ENCODE results near the gene ASTN2. TPM values are rescaled to one million over a fixed set of nuclear protein-coding genes. Genes with fewer than 3 reads are reported as not detected.

Gene ASTN2
- total and polyA plus RNA-seq, 2 experiments from 2014 or later, result 7.0 to 24.6 TPM

- DNase-seq (ENCODE audit: low spot score) (no peak), ATAC-seq (no peak)
- H3K27ac Mint-ChIP-seq, result no peak overlapping the region
- no peaks in the 10 kb centered on the region for H3K36me3 ChIP-seq (ENCODE audit: insufficient read depth)
- peaks cover 21% of the 10 kb centered on the region for H3K4me1 Mint-ChIP-seq
- H3K4me3 Mint-ChIP-seq, result no peak overlapping the region
- H2AFZ ChIP-seq, result no peak overlapping the region
- no peaks in the 10 kb centered on the region for H3K27me3 Mint-ChIP-seq (ENCODE audit: insufficient read depth, low read depth, poor library complexity)
- H3F3A ChIP-seq (replicated peaks; ENCODE audit: low read depth), result no peaks in the 10 kb centered on the region
- H4K20me1 ChIP-seq (replicated peaks; ENCODE audit: insufficient read depth), result no peaks in the 10 kb centered on the region
- peaks cover 6% of the 10 kb centered on the region; the same call in 1 of the 2 replicates for H3K9me2 ChIP-seq (ENCODE audit: insufficient read depth)
- H3K4me2 ChIP-seq, result no peak overlapping the region
- peaks cover 4% of the 10 kb centered on the region; the same call in 1 of the 2 replicates for H3K4me1 ChIP-seq (ENCODE audit: insufficient read depth)
- no peak overlapping the region for H3K4me3 ChIP-seq
- H3K27ac ChIP-seq (ENCODE audit: low read depth), result no peak overlapping the region
- H3K9me3 Mint-ChIP-seq, result no peaks in the 10 kb centered on the region
- H3K79me2 ChIP-seq (replicated peaks; ENCODE audit: insufficient read depth), result no peaks in the 10 kb centered on the region
- H3K36me3 Mint-ChIP-seq (ENCODE audit: low read depth), result no peaks in the 10 kb centered on the region
- H3K27me3 ChIP-seq (ENCODE audit: insufficient read depth), result no peaks in the 10 kb centered on the region
- no peak for TF ChIP-seq ETS1 (IDR thresholded peaks at IDR 0.05)
- TF ChIP-seq JUNB (IDR thresholded peaks at IDR 0.05; ENCODE audit: unreplicated experiment), result no peak
- no peak for TF ChIP-seq EZH2 (IDR thresholded peaks at IDR 0.05; ENCODE audit: low read depth, unreplicated experiment)
- TF ChIP-seq REST (IDR thresholded peaks at IDR 0.05; ENCODE audit: unreplicated experiment), result no peak
- TF ChIP-seq ZNF462 (CRISPR knock-in tag; IDR thresholded peaks at IDR 0.05), result no peak
- no peak for TF ChIP-seq EZH2phosphoT487 (IDR thresholded peaks at IDR 0.05; ENCODE audit: unreplicated experiment)
- no peak for TF ChIP-seq CTCF (conservative IDR thresholded peaks at IDR 0.05; ENCODE audit: low read depth in 2 of 2)
- TF ChIP-seq ZNF331 (CRISPR knock-in tag; IDR thresholded peaks at IDR 0.05; ENCODE audit: low read depth), result no peak
- no peak for TF ChIP-seq CREB1 (CRISPR knock-in tag; IDR thresholded peaks at IDR 0.05; ENCODE audit: low read depth)
- TF ChIP-seq POLR2AphosphoS5 (IDR thresholded peaks at IDR 0.05; ENCODE audit: low read depth), result no peak
- no peak for TF ChIP-seq ZNF114 (CRISPR knock-in tag; IDR thresholded peaks at IDR 0.05)
- no peak for TF ChIP-seq NANOG (IDR thresholded peaks at IDR 0.05; ENCODE audit: borderline replicate concordance)
- no peak for TF ChIP-seq STAT1 (IDR thresholded peaks at IDR 0.05; ENCODE audit: unreplicated experiment)
Measured at GRCh38 chr9:116786737-116787136, 628.1 kb downstream of the ASTN2 start.

Data from GM23338 (cell line).